HG02840 (cell line): ENCODE data around the gene TNRC18.
"Not testable (repeated sequence)": the region's sequence is repeated elsewhere in the genome, so short reads cannot be mapped to it uniquely, and the experiment has no call there.

Experiments used
- ATAC-seq: cut with Tn5 transposase; IDR thresholded peaks from one replicate; pipeline ENCODE4 v1.9.1; 2021; ENCODE audit warnings: mild to moderate bottlenecking, moderate library complexity, moderate number of reproducible peaks; ENCODE audit not compliant: unreplicated experiment, low FRiP score

The TNRC18 gene

DNA sequence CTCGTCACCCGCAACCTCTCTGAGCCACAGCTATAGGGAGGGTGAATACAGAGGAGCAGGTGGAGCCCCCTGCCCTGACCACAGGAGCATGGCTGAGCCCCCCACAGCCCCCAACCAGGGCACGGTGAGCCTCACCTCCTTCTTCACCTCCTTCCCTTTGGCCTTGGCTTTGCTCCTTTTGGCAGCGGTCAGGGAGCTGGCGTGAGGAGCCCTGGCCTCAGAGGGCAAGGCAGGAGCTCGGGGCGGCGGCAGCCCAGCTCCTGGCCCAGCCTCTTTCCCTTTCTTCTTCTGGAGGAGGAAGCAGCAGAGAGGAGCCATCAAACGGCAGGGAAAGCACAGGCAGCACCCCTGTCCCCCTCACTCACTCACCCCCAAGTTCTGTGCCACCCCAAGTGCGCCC lies 98.7 kb downstream of the TNRC18 start:
- no peak for ATAC-seq

DNA sequence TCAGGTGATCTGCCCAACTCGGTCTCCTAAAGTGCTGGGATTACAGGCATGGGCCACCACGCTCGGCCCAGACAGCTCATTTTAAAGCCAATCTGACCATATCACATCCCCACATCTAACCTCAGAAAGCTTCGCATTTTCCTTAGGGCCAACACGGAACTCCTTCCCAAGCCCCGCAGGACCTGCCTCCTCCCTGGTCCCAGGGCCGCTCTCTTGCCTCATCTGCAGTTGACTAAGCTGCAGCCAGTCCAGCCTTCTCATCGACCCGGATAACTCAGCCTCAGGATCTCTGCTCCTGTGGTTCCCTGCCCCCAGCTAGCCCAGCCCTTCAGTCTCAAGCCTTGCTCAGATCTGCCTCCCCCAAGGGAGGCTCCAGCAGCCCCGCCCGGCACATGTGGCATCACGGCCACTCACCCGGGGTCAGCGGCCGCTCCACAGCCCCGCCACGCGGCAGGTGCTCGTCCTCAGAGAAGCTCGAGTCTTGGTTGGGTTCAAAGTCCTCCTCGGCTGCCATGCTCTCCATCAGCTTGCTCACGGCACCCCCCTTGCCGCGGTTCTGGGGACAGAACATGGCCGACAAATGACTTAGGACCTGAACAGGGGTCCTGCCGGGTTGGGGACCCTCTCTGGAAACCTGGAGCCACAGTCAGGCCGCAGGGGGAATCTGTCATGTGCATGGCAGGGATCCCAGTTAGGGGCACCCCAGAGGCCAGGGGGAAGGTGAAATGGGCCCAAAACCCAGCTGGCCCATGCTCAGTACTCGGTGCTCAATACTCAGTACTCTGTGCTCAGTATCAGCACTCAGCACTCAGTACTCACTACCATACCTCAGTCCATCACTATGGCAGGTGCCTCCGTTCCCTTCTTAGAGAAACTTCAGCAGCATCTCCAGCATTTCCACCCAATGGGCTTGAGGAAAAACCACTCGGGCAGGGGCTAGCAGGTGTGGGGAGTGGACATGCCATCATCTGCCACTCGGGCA lies 99.5 kb downstream of the TNRC18 start:
- ATAC-seq, result not testable (repeated sequence)

DNA sequence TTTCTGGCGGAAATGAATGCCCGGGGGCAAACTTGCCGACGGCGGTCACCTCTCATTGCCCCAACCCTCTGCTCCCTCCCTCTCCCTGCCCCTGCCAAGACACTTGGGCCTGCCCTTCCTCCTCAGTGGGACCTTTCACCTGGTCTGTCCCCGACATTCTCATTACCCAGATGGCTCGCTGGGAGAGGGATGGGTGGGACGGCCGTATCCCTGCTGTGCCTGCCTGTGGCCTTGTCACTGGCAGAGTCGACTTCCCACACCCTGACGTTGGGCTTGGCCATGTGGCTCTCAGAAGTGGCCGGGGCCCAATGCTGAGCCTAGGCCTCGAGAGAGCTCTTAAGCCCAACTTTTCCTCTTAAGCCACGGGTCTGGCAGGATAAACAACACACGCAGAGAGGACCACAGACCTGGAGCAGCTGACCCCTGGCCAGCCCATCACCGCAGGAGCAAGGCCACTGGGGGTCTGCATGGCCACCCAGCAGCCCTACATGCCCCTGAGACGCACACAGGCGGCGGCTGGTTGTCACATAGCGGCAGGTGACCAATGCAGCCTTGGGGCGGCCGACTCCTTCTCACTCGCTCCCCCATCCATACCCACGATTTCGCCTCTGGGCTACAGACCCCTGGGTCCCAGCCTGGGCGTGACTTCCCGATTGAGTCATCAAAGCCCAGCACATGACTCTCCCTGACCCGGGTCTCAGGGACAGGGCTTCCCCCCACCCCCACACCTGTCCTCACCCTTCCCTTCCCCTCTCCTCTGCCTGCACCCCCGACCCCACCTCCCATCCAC lies 100.8 kb downstream of the TNRC18 start:
- ATAC-seq, result no peak

DNA sequence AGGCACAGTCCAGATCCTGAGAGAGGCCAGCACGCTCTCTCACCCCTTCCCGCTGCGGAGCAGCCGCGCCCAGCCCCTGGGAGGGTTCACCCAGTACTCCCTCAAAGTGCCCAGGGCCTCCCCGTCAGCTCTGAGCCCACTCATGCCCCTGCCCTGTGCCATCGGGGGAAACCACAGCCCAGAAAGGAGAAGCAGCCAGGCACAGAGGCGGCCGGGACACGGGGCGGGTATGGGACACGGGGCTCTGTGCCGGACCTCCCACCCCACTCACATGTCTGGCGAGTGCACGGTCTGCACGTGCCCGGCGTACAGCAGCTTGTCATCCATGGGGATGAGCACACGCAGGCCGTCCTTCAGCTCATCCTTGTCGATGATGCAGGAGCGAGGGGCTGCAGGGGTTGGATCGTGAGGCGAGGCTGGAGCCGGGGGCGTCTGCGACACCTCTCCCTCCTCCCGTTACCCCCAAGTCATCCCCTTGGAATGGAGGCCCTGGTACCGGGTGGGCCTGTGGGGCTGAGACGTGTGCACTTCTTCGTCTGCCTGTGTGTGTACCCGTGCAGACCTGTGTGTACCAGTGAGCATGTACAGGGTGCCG lies 102.7 kb downstream of the TNRC18 start:
- ATAC-seq, result no peak

DNA sequence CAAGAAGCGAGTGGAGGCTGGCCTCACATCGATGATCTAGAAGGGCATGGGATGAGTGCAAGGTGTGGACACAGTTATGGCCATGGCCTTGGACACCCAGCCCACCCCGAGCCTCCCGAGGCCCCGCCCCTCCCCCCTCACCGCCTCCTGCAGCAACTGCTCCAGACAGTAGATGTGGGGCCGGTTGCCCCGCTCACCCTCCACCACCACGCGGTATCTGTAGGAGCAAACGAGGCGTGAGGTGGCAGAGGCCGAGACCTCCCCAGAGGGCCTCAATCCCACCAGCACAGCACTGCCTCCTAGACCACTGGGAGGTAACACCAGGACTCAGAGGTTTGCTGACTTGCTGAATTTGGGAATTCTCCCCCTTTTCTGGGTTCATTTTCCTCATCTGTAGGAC lies 103.2 kb downstream of the TNRC18 start:
- no peak for ATAC-seq

DNA sequence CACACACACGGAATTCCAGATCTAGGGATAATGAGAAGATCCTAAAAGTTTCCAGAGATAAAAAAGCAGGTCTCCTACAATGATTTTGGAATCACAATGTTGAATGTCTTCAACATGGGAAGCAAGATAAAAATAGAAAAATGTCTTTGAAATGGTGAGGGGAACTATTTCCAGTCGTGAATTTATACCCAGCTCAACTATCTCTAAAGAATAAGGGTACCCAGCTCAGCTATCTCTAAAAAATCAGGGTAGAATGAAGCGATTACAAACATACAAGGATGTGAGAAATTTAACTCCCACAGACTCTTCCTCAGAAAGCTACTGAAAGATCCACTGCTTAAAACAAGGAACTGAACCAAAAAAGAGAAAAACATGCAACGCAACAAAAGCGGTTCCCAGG lies 105.0 kb downstream of the TNRC18 start:
- not testable (repeated sequence) for ATAC-seq

DNA sequence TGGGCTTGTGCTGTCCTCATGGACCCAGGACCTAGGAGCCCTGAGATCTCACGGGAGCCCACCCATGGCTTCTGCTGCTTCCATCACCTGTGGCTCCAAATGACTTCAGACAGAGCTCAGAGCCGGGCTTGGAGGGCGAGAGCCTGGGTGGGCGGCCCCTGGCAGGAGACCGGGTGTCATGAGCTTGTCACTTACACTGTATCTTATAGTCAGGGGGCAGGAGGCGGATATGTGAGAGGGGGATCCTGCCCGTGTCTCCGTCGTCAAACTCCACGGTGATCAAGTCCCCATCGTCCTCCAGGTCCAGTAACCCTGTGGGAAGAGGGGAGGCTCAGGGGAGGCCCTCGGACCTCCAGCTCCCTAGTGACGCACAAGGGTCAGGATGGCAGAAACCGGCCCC lies 107.9 kb downstream of the TNRC18 start:
- no peak for ATAC-seq

DNA sequence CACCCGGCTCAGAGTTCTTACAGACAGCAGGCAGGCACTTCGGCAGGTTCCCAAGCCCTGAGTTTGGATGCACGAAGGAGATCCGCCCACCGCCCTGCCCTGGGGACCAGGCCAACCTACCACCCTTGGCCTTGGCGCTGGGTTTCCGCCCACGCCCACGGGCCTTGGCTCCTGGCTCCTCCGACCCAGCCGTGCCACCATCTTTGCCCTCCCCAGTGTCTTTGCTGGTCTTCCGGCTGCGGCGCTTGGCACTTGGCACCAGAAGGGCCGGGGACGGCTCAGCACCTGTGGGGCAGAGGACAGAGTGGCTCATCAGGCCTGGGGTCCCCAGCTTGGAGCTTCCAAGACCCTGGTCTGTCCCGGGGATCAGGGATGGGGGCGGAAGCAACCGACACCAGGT lies 108.8 kb downstream of the TNRC18 start:
- ATAC-seq, result no peak

DNA sequence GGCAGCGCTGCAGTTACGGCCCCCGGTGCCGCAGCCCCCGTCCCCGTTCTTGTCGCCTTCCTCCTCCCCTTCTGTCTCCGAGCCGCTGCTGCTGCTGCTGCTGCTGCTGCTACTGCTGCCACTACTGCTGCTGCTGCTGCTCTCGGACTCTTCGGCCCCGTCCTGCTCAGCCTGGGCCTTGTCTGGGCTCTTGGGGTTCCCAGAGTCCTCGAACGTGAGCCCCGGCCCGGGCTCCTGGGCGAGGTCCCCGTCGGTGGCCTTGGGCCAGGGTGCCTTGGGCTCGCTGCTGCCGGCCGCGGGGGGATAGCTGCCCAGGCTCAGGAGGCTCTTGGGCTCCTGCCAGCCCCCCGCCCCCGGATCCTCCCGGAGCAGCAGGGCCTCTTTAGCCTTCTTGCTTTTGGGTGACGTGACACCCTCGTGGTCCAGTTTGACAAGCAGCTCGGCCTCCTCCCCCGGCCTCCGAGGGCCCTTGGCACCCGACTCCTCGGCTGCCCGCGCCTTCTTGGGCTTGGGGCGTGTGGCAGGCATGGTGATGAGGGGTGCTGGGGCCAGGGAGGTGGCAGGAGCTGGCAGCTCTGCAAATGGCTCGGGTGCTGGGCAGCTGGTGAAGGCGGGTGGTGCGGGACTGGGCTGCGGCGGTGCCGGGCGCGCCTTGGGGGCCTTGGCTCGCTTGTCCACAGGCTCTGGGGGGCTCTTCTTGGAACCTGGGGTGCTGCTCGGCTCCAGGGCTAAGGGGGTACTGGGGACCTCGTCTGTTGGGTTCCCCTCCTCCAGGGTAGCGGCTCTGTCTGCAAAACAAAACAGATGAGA lies 110.4 kb downstream of the TNRC18 start:
- not testable (repeated sequence) for ATAC-seq

DNA sequence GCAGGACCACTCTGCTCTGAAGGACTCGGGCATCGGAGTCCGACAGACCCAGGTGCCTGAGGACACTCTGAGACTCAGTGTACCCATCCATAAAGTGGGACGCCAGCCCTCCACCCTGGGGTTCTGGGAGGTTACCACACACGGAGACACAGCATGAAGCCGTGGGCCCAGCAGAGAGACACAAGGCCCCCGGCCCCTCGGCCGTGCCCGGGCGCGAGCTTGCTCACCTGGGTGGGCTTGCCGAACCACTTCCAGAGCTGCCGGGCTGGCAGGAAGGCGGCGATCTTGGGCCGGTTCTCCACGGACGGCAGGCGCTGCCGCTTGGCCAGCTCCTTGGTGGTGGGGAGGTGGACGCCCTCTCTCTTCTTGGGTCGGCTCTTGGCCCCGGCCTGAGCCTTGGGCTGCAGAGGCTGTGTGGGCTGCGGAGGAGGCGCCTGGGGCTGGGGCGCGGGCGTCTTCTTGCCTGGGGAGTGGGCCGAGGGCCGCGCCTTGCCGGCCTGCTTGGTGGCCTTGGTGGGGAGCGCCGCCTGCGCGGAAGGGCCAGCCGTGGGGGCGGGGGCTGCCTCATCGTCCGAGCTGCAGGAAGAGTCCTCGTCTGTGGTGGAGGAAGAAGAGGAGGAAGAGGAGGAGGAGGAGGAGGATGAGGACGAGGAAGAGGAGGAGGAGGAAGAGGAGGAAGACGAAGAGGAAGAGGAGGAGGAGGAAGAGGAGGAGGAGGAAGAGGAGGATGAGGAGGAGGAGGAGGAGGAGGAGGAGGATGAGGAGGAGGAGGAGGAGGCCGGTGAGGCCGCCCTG lies 111.2 kb downstream of the TNRC18 start:
- ATAC-seq, result not testable (repeated sequence)

DNA sequence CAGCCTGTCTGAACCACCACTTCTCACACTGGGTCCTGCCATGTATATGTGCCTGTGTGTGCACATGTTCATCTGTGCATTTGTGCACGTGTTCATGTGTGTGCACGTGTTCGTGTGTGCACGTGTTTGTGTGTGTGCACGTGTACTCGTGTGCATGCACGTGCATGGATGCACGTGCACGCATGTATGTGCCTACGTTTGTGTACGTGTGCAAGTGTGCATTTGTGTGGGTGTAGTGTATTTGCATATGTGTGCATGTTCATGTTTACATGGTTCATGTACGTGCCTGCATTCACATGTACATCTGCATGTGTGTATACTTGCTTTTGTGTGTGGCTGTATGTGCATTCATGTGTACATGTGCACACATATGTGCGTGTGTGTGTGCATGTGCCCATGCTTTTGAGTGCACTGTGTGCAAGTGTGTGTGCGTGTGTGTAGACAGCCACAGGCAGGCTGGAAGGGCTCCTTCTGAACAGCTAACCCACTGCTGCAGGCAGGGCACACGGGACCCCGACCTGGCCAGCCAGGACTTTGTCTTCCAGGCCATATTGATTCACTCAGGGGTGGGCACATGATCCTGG lies 112.7 kb downstream of the TNRC18 start:
- ATAC-seq, result no peak

DNA sequence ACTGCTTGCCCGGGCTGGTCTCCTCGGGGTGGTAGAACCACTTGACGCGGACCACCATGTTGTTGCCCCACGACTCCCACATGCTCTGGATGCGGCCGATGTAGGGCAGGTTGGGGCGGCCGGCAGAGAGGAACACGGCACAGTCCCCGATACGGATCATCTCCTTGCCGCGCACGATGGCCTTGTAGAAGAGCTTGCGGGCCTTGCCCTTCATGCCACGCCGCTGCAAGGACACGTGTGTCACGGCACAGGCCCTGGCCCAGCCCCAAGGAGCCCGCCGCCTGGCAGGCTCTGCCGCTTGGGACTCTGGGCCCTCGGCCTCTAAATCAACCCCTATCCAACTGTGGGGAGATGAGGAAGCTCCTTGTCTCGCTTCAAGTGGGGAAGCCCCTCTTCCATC lies 114.5 kb downstream of the TNRC18 start:
- ATAC-seq, result no peak

DNA sequence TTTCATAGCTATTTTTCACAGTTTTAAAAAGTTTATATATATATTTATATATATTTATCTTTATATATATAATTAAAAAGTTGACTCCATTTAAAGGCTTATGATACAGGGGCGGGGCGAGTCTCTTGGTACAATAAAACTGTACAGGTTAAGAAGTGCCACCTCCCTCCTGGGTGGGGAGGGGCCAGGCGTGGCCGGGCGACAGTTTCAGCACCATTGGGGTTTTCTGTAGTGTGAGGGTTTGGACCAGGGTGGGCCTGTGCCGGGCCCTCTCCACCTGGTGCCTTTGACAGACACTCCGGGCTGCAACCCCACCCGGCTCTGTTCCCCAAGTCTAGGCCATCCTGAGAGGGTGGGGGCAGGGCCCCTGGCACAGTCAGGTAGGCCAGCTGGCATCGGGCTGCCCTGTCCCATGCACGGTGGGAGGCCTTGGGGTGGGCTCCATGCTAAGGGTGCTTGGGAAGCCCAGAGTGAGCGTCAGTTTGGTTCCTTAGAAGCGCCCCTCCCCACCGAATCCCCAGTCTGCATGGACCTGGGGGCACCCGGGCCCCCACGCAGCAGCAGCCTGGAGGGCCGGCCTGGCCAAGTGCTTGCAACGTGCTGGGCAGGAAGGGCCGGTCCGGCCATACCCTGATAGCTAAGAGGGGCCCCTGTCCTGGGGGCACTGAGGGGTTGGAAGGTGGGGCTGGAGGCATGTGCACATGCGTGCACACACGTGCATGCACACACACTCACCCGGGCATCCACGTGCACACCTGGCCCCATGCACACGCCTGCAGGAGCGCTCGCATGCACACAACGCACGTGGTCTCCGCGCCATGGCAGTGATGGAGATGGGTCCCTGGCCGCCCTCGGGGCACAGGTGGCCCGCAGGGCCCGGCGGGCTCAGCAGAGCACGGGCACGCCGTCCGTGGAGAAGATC lies 116.2 kb downstream of the TNRC18 start:
- ATAC-seq, result not testable (repeated sequence)

DNA sequence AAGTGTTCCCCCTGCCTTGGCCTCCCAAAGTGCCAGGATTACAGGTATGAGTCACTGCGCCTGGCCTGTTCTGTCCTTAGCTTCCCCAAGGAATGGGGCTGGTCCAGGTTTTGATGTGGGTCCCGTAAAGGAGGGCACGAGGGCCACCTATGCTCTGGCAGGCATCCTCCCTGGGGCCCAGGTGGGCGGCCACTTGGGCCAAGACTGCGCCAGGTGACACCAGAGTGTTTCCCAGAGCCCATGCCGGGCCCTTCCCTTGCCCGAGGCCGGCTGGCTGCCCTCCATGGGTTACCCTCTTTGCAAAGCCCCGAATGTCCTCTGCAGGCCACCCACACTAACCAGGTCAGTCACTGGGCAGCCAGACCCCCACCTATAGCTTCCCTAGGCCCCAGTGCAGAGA lies 118.6 kb downstream of the TNRC18 start:
- not testable (repeated sequence) for ATAC-seq

DNA sequence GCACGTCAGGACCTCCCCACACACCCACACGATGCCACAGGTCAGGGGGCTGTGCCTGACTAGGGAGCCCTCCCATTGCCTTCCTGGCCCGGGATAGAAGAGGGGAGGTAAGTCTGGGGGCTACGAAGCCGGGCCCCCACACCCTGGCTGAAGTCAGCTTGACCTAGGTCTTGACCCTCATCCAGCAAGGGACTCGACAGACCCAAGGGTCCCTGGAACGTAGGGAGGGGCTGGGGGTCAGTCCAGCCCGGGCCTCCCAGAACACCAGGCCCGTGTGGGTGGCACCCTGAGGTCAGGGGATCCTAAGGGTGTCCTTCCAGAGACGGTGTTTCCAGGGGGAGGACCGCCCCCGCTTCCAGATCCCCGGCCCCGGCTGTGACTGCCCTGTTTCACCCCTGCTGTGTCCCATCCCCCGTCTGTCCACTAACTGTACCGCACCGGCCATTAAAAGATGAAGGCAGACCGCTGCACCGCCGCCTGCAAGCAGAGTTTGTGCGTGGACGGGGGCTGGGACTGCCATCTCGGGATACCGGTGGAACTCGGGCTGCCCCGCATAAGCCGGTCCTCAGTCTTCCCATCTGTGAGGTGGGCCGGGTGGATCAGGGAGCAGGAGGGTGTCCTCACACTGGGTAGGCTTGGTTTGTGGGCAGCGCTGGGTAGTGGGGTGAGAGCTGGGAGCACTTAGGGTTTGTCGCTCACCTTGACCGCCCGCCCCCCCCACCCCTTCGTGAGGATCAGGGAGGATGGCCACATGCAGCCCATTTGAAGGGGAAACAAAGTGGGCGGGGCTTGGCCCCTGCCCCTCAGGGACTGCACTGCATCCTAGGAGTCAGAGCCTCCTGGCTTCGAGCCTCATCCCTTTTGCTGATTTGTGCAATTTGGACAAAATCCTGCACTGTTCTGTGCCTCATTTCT lies 119.8 kb downstream of the TNRC18 start:
- no peak for ATAC-seq

DNA sequence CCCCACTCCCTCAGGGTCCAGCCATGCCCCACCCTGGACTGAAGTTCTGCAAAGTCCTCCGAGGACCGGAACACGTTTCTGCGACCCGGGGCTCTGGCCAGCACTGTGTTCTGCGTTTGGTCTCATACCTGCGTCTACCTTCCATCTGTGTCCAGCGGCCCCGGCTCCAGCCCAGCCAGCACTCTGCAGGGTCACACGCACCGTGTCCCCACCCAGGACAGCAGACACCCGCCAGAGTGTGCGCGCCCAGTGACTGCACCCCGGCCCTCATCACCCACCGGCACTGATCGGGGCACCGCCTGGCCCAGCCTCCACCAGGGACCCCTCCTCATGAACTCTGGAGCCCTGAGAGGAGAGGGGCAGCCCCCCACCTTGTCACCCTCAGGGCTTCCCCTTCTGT lies 120.6 kb downstream of the TNRC18 start:
- no peak for ATAC-seq

DNA sequence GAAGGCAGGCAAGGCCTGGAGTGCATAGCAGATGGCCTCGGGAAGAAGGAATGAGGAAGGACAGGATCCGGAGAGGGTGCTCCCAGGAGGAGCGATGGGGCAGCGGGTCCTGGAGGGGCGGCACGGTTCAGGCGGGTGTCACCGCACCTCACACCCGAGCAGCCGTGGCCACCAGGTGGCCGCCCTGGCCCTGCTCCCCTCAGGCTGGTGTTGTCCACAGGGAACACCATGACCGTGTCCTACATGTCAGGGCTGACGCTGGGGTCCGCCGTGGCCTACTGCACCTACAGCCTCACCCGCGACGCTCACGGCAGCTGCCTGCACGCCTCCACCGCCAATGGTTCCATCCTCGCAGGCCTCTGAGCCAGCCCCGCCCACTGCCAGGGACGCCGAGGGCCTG lies 121.1 kb downstream of the TNRC18 start:
- no peak for ATAC-seq
